OCI-LY3 (cell line): ENCODE data around the gene LHFPL2.

Source experiments
- EZH2phosphoT487 ChIP-seq: fragments of 200-600 bp; shearing (Covaris generic); IDR thresholded peaks from 2 replicates; pipeline ENCODE4 v1.6.1; 2018; ENCODE audit warnings: antibody characterized with exemption, mixed run types, low read depth
- TF ChIP-seq, protein P1 (sequence below): fragments of 200-600, 300-600 bp; sonication (generic); IDR thresholded peaks from 2 replicates; pipeline ENCODE4 v1.5.1; 2014; ENCODE audit warnings: antibody characterized with exemption, low read length, low read depth

DNA sequence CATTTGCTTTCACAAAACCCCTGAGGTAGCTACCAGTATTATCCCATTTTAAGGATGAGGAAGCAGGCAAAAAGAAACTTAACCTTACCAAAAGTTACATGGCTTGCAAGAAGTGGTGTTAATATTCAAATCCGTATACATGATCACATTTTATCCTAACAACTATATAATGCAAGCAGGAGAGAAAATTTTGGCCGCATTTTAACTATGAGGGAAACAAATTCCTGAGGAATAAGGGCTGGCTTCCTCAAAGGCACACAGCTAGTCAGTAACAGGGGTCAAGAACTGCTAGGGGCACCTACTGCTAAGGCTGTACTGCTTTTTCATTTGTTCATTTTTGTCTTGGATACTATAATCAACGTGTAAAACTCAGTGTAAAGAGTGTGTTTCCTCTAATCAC lies 81.0 kb downstream of the LHFPL2 start:
- TF ChIP-seq, protein P1, sequence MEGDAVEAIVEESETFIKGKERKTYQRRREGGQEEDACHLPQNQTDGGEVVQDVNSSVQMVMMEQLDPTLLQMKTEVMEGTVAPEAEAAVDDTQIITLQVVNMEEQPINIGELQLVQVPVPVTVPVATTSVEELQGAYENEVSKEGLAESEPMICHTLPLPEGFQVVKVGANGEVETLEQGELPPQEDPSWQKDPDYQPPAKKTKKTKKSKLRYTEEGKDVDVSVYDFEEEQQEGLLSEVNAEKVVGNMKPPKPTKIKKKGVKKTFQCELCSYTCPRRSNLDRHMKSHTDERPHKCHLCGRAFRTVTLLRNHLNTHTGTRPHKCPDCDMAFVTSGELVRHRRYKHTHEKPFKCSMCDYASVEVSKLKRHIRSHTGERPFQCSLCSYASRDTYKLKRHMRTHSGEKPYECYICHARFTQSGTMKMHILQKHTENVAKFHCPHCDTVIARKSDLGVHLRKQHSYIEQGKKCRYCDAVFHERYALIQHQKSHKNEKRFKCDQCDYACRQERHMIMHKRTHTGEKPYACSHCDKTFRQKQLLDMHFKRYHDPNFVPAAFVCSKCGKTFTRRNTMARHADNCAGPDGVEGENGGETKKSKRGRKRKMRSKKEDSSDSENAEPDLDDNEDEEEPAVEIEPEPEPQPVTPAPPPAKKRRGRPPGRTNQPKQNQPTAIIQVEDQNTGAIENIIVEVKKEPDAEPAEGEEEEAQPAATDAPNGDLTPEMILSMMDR, result no peak
- no peak for TF ChIP-seq EZH2phosphoT487
